Dermis blood vessel endothelial cell (primary cell): ENCODE results near the gene TLX1. TPM values are rescaled to one million over a fixed set of nuclear protein-coding genes. Genes with fewer than 3 reads are reported as not detected.

ENCODE experiments used
- DNase-seq: peaks from one replicate; pipeline ENCODE4 v3.0.0; 2010
- total RNA-seq: library from RNA; depleted of rRNA; stranded (reverse); fragments of >200 nt; gene quantifications from 2 replicates; pipeline ENCODE4 v1.2.3, GENCODE V29; 2014

The TLX1 gene
- not detected in 2 replicates for total RNA-seq

- DNase-seq: no peak
These were observed at the start of gene TLX1 for GRCh38 chr10:101130984-101131961. TLX1 (plus strand) TSS chr10:101131300; CDS start chr10:101131542, 242 bp downstream.

- no peak for DNase-seq
These were observed 45.3 kb upstream of the TLX1 start for GRCh38 chr10:101085846-101086245.

- no peak for DNase-seq
These were observed 43.7 kb upstream of the TLX1 start for GRCh38 chr10:101087376-101087775.

GRCh38 chr10:101087965-101088364 is 43.1 kb upstream of the TLX1 start:
- no peak for DNase-seq

DNA sequence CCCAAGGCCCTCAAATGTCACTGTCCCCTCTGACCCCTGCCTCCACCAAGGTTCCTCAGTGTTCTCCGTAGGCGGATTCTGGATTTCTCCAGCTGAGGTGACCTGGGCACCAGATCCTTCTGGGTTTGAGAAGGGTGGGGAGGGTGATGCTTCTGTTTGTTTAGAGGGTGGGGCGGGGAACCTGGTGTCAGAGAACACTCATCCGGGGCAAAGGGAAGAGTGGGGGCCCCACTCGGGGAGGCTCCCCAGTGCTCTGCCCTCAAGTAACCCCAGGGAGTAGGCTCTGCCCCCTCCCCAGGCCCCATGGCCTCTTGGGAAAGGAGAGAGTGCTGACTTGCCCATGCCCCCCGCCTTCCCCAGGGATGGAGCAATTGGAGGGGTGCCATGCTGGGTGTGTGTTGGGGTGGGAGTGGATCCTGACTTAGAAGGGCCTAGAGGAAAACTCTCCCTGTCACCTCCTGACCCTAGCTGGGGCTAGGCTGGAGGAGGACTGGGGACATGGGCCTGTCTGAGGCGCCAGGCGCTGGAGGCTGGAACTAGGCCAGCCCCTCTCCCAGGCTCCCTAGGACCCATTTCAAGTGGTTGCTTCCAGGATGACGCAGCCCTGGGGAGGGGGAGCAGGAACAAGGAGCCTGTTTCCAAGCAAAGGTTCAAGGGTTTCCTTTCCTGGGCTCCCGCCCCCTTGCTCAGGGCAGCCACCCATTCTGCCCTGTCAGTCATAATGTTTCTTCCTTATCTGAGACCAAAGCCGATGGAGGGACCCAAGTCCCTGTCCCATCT is 41.4 kb upstream of the TLX1 start:
- DNase-seq: no peak

- DNase-seq: no peak
These were observed 40.5 kb upstream of the TLX1 start for GRCh38 chr10:101090597-101090996.

- no peak for DNase-seq
These were observed 39.4 kb upstream of the TLX1 start for GRCh38 chr10:101091546-101092290.

DNA sequence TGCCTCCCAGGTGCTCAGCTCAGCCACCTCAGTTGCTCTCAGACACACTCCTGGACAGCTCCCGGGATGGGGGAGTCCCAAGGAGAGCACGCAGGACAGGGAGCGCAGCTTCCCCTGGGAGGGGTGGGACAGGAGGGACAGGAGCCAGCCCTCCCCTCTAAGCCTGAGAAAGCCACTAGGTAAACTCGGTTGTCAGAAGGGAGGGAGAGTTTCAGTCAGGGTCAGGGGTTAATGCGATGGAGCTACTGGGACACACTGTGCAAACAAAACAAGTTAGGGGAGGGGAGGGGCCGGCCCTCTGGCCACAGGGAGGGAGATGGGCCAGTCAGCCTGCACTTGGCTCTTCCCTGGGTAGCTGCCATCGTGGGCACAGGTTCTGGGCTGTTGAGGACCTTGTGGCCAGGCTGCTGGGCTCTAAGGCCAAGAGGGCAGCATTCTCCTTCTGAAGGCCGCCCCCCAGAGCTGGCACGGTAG is 38.2 kb upstream of the TLX1 start:
- DNase-seq: no peak

- DNase-seq: no peak
These were observed 36.8 kb upstream of the TLX1 start for GRCh38 chr10:101094121-101094879.

GRCh38 chr10:101095004-101095403 is 36.1 kb upstream of the TLX1 start:
- DNase-seq: no peak

GRCh38 chr10:101095550-101096213 is 35.4 kb upstream of the TLX1 start:
- peak; percentile 77 for DNase-seq

GRCh38 chr10:101096378-101096777 is 34.7 kb upstream of the TLX1 start:
- no peak for DNase-seq

DNA sequence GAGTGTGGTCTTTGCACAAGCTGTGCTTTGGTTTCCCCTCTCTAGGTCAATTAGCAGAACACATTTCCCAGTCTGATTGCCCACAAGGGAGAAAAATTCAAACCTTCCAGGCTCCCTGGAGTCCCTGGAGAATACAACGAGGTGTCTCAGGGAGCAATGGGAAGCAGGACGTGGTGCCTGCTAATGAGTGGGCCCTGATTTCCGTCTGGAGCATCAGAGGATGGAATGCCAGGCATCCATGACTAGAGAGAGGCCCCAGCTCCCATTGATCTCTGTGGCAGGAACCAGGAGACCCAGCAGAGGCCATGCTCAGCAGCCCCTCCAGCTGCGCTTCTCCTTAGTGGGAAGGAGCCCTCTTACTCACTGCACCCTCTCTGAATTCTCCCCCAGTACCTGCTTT is 33.2 kb upstream of the TLX1 start:
- no peak for DNase-seq

GRCh38 chr10:101099901-101100300 is 31.2 kb upstream of the TLX1 start:
- DNase-seq: no peak

DNA sequence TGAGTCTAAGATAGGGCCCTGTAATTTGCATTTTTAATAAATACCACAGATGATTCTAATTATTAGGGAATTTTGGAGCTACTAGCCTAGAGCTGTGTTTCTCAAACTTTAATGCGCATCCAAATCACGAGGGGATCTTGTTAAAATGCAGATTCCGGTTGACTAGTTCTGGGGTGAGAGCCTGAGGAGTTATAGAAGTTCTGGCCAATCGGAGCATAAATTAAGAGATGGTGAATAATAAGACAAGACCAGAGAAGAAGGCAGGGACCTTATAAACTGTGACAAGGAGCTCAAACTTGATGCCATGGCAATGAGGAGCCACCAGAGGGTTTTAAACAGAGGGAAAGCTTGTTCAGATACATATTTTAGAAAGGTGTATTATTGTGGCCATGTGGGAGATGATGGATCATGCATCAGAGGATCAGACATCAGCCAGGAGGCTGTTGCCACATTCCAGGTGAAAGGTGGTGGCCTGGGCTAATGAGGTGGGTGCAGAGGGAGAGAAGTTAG is 29.7 kb upstream of the TLX1 start:
- DNase-seq: no peak

DNA sequence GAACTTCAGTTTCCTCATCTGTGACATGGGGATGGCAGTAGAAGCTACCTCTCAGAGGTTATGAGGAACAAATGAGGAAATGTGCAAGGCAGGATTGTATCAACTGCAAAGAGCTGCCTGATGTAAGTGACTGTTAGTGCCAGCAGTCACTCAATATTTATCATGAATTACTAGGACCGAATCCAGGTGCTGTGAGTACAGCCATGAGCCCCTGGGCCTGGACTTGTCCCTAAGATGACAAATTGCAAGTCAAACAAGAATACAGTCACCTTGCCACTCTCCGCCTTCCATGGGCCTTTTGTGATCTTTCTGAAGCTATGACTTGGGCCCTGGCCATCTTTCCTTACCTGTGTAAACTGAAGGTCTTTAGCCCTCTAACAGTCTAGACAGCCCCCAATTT is 27.7 kb upstream of the TLX1 start:
- DNase-seq: no peak

GRCh38 chr10:101106351-101106750 is 24.7 kb upstream of the TLX1 start:
- DNase-seq: no peak

GRCh38 chr10:101107771-101108170 is 23.3 kb upstream of the TLX1 start:
- no peak for DNase-seq

DNA sequence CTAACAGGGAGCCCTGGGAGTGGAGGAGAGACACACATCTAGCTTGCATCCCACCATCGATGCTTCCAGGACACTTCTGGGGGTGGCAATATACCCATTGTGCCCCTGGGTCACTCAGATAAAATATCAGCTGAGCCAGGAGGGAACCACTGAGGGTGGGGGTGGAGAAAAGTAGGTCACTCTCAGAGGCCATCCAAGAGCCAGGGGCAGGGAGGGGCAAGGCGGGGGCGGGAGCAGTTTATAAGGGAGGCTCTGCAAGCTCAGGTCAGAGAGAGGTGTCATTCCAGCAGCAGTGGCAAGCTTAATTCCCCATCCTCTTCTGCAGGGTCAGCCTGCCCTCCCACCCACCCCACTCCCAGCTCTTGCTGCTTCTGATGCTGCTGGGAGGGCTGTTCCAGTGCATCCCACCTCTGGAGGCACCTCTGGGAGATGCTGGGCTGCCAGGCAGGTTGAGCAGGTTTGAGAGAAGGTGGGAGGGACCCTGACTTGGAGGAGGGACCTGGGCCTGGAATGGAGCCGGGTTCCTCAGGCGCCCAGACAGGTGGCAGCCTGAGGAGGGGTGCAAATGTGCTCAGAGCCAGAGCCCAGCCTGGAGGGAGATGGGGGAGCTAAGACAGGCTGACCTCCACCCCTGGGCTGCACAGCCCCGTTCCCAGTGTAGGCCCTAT is 20.1 kb upstream of the TLX1 start:
- DNase-seq: no peak

- no peak for DNase-seq
These were observed 19.6 kb upstream of the TLX1 start for GRCh38 chr10:101111547-101111946.
